Lower leg skin (tissue), 4 donors: ENCODE data around the gene SOS1. TPM values are rescaled to one million over a fixed set of nuclear protein-coding genes. Genes with fewer than 3 reads are reported as not detected.

Source experiments
- DNase-seq, 2 donors: peaks; one replicate each; pipeline ENCODE4 v3.0.0-alpha.2; 2019; ENCODE audit warnings: low spot score in 2 of 2
- H3K4me3 ChIP-seq: fragments of 200-600 bp; sonication (generic); 2 replicates; pipeline ENCODE4 v1.5.1; 2017; ENCODE audit warnings: mild to moderate bottlenecking, low read depth; ENCODE audit not compliant: poor library complexity, severe bottlenecking
- CTCF ChIP-seq, 3 donors: fragments of 450-650 bp; IDR thresholded peaks; one replicate each; pipeline ENCODE4 v1.5.1; 2016; ENCODE audit warnings: antibody characterized with exemption in 3 of 3, mild to moderate bottlenecking in 3 of 3, moderate library complexity in 2 of 3
- POLR2A ChIP-seq, 2 donors: fragments of 450-650 bp; IDR thresholded peaks; one replicate each; pipeline ENCODE4 v1.6.1; 2016 to 2017; ENCODE audit warnings: antibody characterized with exemption in 2 of 2, mild to moderate bottlenecking in 1 of 2, moderate library complexity in 1 of 2
- WGBS, 2 donors: methylation state at CpG; one replicate each; pipeline ENCODE4 v1.1.5; 2018; 5-methylcytosine and 5-hydroxymethylcytosine counted together
- intact Hi-C: fragments of 100-400 bp; cut with DNase I; formaldehyde crosslinking; loops from one replicate; pipeline ENCODE4 v1.15.0; 2023; ENCODE audit warnings: low total_unique reads
- total RNA-seq, 4 donors: library from RNA; depleted of rRNA; stranded (reverse); fragments of >200 nt; gene quantifications; one replicate each; pipeline ENCODE4 v1.1.0, GENCODE V29; 2016

SOS1 gene
- total RNA-seq, 4 donors from 2014 or later, result 18.9 to 25.0 (median 19.3) TPM

GRCh38 chr2:39136799-39137198 is 15.9 kb upstream of the SOS1 start:
- H3K4me3 ChIP-seq, result no peak overlapping the region
- TF ChIP-seq POLR2A (IDR thresholded peaks at IDR 0.05), result no peak
- TF ChIP-seq CTCF (IDR thresholded peaks at IDR 0.05), result no peak
- WGBS, 2 donors, result 84 to 87% methylated on average over 5 of the region's 5 CpGs
- no peak for DNase-seq
- intact Hi-C loops, result no loop called here

DNA sequence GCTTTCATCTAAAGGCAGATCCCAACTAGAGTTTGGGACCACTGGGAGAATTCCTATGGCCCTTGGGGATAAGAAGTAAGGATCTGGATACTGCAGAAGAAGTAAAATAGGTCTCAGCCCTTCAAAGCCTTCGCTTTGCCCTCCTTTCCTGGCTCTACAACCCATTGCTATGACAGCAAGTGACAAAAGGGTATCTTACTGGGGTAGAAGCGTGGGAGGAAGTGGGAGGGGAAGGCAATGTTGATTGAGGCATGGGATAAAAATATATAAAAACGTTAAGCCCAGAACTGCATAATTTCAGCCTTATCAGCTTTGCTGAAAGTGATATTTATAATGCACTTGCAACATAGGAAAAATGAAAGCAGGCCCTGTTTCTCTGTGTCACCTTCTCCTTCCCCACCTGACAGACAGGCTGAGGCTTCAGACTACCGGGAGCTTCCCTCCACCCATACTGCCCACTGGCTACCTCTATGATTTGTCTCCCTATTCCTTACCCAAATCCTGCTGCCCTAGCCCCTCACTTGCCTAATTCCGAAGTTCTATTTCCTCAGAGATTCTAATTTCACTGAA is 14.9 kb upstream of the SOS1 start:
- TF ChIP-seq CTCF (IDR thresholded peaks at IDR 0.05), result no peak
- TF ChIP-seq POLR2A (IDR thresholded peaks at IDR 0.05), result no peak
- intact Hi-C loops, result no loop called here
- 77 to 80% methylated on average over 5 of the region's 5 CpGs for WGBS, 2 donors
- DNase-seq, result no peak
- no peak overlapping the region for H3K4me3 ChIP-seq

DNA sequence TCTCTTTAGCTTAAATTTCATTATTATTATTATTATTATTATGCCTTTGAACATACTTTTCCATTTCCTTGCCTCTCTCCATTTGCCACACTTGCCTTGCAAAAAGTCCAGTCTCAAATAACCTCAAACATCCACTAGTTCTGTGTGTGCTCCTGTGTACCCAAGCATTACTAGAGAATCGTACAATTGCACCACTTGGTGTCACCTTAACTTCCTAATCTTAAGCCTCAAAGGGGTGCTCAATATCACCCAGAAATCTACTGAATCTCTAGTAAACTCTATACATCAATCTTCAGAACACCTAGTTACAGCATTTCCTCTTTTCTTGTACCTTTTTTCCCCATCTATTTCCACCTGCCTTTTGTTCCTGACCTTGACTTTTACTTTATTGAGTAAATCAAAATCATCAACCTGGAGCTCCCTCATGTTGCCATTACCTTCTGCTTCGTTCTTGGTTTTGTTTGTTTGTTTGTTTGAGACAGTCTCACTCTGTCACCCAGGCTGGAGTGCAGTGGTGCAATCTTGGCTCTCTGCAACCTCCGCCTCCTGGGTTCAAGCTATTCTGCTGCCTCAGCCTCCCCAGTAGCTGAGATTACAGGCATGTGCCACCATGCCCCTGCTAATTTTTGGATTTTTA is 12.5 kb upstream of the SOS1 start:
- no peak for DNase-seq
- no peak for TF ChIP-seq CTCF (IDR thresholded peaks at IDR 0.05)
- TF ChIP-seq POLR2A (IDR thresholded peaks at IDR 0.05), result no peak
- intact Hi-C loops, result no loop called here
- no peak overlapping the region for H3K4me3 ChIP-seq
- WGBS, 2 donors, result 87 to 88% methylated on average over 3 of the region's 3 CpGs

DNA sequence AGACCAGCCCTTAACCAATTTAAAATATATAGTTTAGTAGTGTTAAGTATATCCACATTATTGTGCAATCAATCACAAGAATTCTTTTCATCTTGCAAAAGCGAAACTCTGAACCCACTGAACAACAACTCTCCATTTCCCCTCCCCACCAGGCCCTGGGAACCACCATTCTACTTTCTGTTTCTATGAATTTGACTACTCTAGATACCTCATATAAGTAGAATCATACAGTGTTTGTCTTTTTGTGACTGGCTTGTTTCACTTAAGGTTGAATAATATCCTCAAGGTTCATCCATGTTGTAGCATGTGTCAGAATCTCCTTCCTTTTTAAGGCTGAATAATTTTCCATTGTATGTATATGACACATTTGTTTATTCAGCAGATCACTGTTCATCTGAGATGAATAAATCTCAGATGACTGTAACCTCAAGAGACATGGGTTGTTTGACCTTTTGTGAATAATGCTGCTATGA is 8.1 kb upstream of the SOS1 start:
- 72 to 83% methylated on average over 1 of the region's 1 CpG for WGBS, 2 donors
- no peak for DNase-seq
- intact Hi-C loops, result no loop called here
- no peak overlapping the region for H3K4me3 ChIP-seq
- TF ChIP-seq POLR2A (IDR thresholded peaks at IDR 0.05) (no peak), CTCF (IDR thresholded peaks at IDR 0.05) (no peak)

GRCh38 chr2:39127973-39128372 is 7.1 kb upstream of the SOS1 start:
- intact Hi-C loops, result no loop called here
- 37 to 38% methylated on average over 1 of the region's 1 CpG for WGBS, 2 donors
- no peak overlapping the region for H3K4me3 ChIP-seq
- TF ChIP-seq POLR2A (IDR thresholded peaks at IDR 0.05), result no peak
- no peak for TF ChIP-seq CTCF (IDR thresholded peaks at IDR 0.05)
- no peak for DNase-seq

- intact Hi-C loops, result no loop called here
- no peak for DNase-seq
- TF ChIP-seq POLR2A (IDR thresholded peaks at IDR 0.05) (no peak), CTCF (IDR thresholded peaks at IDR 0.05) (no peak)
- peak overlapping the region; percentile 53 for H3K4me3 ChIP-seq
- WGBS, 2 donors, result 0% methylated on average over 10 of the region's 10 CpGs
Observed at GRCh38 chr2:39124746-39125057, 3.9 kb upstream of the SOS1 start.
